GM12878 (cell line): ENCODE measurements around the gene PPT1. TPM values are rescaled to one million over a fixed set of nuclear protein-coding genes. Genes with fewer than 3 reads are reported as not detected.

ENCODE experiments used
- BRCA1 ChIP-seq: IDR thresholded peaks from 2 replicates; pipeline ENCODE4 v1.6.1; 2011; ENCODE audit warnings: low read depth, low read length, improper control_type of control experiment
- CBFB ChIP-seq: IDR thresholded peaks from 2 replicates; pipeline ENCODE4 v1.6.1; 2016; ENCODE audit warnings: antibody characterized with exemption, low read depth
- CHD1 ChIP-seq: IDR thresholded peaks from 2 replicates; pipeline ENCODE4 v1.6.1; 2012; ENCODE audit warnings: low read depth, low read length, improper control_type of control experiment
- CREB1 ChIP-seq: IDR thresholded peaks from 2 replicates; pipeline ENCODE4 v1.6.1; 2012; ENCODE audit warnings: low read depth, mild to moderate bottlenecking, inconsistent platforms
- EP300 ChIP-seq, 2 experiments: fragments of 150-350 bp in 1 of 2; IDR thresholded peaks; 2 replicates each; pipeline ENCODE4 v1.6.1; 2011 to 2012; ENCODE audit warnings: low read depth in 2 of 2, low read length in 2 of 2, borderline replicate concordance in 1 of 2, improper control_type of control experiment in 1 of 2, inconsistent platforms in 1 of 2; ENCODE audit not compliant: control insufficient read depth in 1 of 2
- FOXK2 ChIP-seq: fragments of 450-650 bp; IDR thresholded peaks from 2 replicates; pipeline ENCODE4 v1.6.1; 2017; ENCODE audit warnings: mild to moderate bottlenecking, moderate library complexity
- KLF5 ChIP-seq: fragments of 450-650 bp; IDR thresholded peaks from 2 replicates; pipeline ENCODE4 v1.6.1; 2014; ENCODE audit warnings: mild to moderate bottlenecking; ENCODE audit not compliant: partially characterized antibody
- MTA2 ChIP-seq: fragments of 450-650 bp; IDR thresholded peaks from 2 replicates; pipeline ENCODE4 v1.6.1; 2016; ENCODE audit warnings: low read depth, mild to moderate bottlenecking, moderate library complexity
- NR2C2 ChIP-seq: IDR thresholded peaks from 2 replicates; pipeline ENCODE4 v1.6.1; 2011; ENCODE audit warnings: borderline replicate concordance, low read depth; ENCODE audit not compliant: control insufficient read depth, insufficient read length
- NRF1 ChIP-seq: conservative IDR thresholded peaks from 2 replicates; pipeline ENCODE4 v1.6.1; 2011; ENCODE audit warnings: mild to moderate bottlenecking, low read depth, low read length, improper control_type of control experiment
- REST ChIP-seq: IDR thresholded peaks from 2 replicates; pipeline ENCODE4 v1.6.1; 2012; ENCODE audit warnings: mild to moderate bottlenecking, low read depth, low read length
- SIX5 ChIP-seq: IDR thresholded peaks from 2 replicates; pipeline ENCODE4 v1.6.1; 2011; ENCODE audit warnings: mild to moderate bottlenecking, low read depth, low read length, moderate library complexity; ENCODE audit not compliant: severe bottlenecking
- TARDBP ChIP-seq: IDR thresholded peaks from 2 replicates; pipeline ENCODE4 v1.6.1; 2016; ENCODE audit warnings: borderline replicate concordance
- ZBTB40 ChIP-seq: fragments of 450-650 bp; IDR thresholded peaks from 2 replicates; pipeline ENCODE4 v1.6.1; 2016; ENCODE audit warnings: mild to moderate bottlenecking, moderate library complexity, borderline replicate concordance
- ZNF217 ChIP-seq: fragments of 450-650 bp; IDR thresholded peaks from 2 replicates; pipeline ENCODE4 v1.6.1; 2017; ENCODE audit warnings: antibody characterized with exemption, mild to moderate bottlenecking
- polyA plus RNA-seq, 11 experiments: library from polyadenylated mRNA; depleted of rRNA in 4 of 11; unstranded in 6 of 11; stranded (reverse) in 5 of 11; fragments of >200 nt; fragmentation: Nextera tagmentation in 4 of 11; fragmentation: Illumina TruSeq in 1 of 11; extraction: Ambion mirVana in 4 of 11; extraction: Trizol in 1 of 11; gene quantifications; 1 replicate in 1 of 11; 2 replicates in 10 of 11; pipeline versions ENCODE4 v1.2.1 to v1.2.3, GENCODE V29; 2011 to 2016; ENCODE audit warnings: inconsistent platforms in 2 of 11, missing spikeins in 2 of 11, low read depth in 1 of 11
- total RNA-seq, 4 experiments: library from RNA; depleted of rRNA in 3 of 4; stranded (reverse); fragments of >200 nt in 3 of 4; fragmentation: Illumina TruSeq in 1 of 4; extraction: Trizol in 1 of 4; gene quantifications; 2 replicates each; pipeline versions ENCODE4 v1.2.1 to v1.2.3, GENCODE V29; 2013 to 2021
- TF ChIP-seq, protein P1 (sequence below): IDR thresholded peaks from 2 replicates; pipeline ENCODE4 v1.6.1; 2011; ENCODE audit warnings: borderline replicate concordance, low read depth, mild to moderate bottlenecking, moderate library complexity, low read length; ENCODE audit not compliant: insufficient read depth, poor library complexity, severe bottlenecking
- TF ChIP-seq, protein P2 (sequence below): fragments of 450-650 bp; conservative IDR thresholded peaks from 2 replicates; pipeline ENCODE4 v1.6.1; 2017; ENCODE audit warnings: mild to moderate bottlenecking, moderate library complexity

The PPT1 gene
- total and polyA plus RNA-seq, 10 of the 15 experiments (the other 5 are each of a cell fraction or from before 2014, with no cell fraction given): 50.4 to 147 (median 103) TPM

- TF ChIP-seq REST: 0 out of 2 replicates have a peak, but pooled peaks have one; percentile 34
- TF ChIP-seq EP300 (IDR thresholded peaks at IDR 0.05; ENCODE audit: borderline replicate concordance in 1 of 2, control insufficient read depth in 1 of 2, low read depth in 2 of 2, low read length in 2 of 2): no peak
- TF ChIP-seq BRCA1: no peak
- TF ChIP-seq, protein P1, sequence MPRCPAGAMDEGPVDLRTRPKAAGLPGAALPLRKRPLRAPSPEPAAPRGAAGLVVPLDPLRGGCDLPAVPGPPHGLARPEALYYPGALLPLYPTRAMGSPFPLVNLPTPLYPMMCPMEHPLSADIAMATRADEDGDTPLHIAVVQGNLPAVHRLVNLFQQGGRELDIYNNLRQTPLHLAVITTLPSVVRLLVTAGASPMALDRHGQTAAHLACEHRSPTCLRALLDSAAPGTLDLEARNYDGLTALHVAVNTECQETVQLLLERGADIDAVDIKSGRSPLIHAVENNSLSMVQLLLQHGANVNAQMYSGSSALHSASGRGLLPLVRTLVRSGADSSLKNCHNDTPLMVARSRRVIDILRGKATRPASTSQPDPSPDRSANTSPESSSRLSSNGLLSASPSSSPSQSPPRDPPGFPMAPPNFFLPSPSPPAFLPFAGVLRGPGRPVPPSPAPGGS: no peak
- TF ChIP-seq ZBTB40: peak; percentile 96
- TF ChIP-seq ZNF217: no peak
- no peak for TF ChIP-seq TARDBP
- no peak; the same call in 1 of the 2 replicates for TF ChIP-seq CREB1
- no peak for TF ChIP-seq MTA2
- peak; percentile 55 for TF ChIP-seq SIX5
- TF ChIP-seq, protein P2, sequence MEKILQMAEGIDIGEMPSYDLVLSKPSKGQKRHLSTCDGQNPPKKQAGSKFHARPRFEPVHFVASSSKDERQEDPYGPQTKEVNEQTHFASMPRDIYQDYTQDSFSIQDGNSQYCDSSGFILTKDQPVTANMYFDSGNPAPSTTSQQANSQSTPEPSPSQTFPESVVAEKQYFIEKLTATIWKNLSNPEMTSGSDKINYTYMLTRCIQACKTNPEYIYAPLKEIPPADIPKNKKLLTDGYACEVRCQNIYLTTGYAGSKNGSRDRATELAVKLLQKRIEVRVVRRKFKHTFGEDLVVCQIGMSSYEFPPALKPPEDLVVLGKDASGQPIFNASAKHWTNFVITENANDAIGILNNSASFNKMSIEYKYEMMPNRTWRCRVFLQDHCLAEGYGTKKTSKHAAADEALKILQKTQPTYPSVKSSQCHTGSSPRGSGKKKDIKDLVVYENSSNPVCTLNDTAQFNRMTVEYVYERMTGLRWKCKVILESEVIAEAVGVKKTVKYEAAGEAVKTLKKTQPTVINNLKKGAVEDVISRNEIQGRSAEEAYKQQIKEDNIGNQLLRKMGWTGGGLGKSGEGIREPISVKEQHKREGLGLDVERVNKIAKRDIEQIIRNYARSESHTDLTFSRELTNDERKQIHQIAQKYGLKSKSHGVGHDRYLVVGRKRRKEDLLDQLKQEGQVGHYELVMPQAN: peak; percentile 85
- no peak for TF ChIP-seq FOXK2
- TF ChIP-seq CBFB: no peak
- TF ChIP-seq KLF5: peak; percentile 15
- no peak for TF ChIP-seq CHD1
- TF ChIP-seq NR2C2: no peak
- no peak for TF ChIP-seq NRF1
Measured at GRCh38 chr1:40040511-40041465, 56.3 kb downstream of the PPT1 start, which contains the start of gene CAP1 (continued).
